ENCODE data around the gene ETNPPL.

The ETNPPL gene

GRCh38 chr4:108706289-108706688 is 56.6 kb downstream of the ETNPPL start:
- Histone ChIP-seq H2AFZ (ENCODE audit: low read length) (no peak overlapping the region), H3K36me3 (ENCODE audit: insufficient read depth, low read length) (no peaks in the 10 kb centered on the region), H3K4me1 (ENCODE audit: insufficient read depth, low read length, severe bottlenecking) (no peaks in the 10 kb centered on the region), H3K9me3 (ENCODE audit: low read length) (no peaks in the 10 kb centered on the region), H3F3A (ENCODE audit: insufficient read depth, low read length) (no peaks in the 10 kb centered on the region), H3K9me2 (ENCODE audit: low read depth, low read length) (no peaks in the 10 kb centered on the region), H3K79me2 (ENCODE audit: insufficient read depth, low read length) (no peaks in the 10 kb centered on the region), H3K27ac (ENCODE audit: low read depth, low read length, poor library complexity, severe bottlenecking) (no peak overlapping the region), H3K9ac (ENCODE audit: low read length) (no peak overlapping the region), H3K4me3 (ENCODE audit: low read depth, low read length, poor library complexity, severe bottlenecking) (no peak overlapping the region), H3K27me3 (ENCODE audit: insufficient read depth, low read length) (no peaks in the 10 kb centered on the region), H4K20me1 (ENCODE audit: insufficient read depth, low read length) (no peaks in the 10 kb centered on the region), H3K4me2 (ENCODE audit: low read length) (no peak overlapping the region)
- no peak for TF ChIP-seq CTCF (IDR thresholded peaks at IDR 0.05; ENCODE audit: low read length)
- no peak for TF ChIP-seq EZH2 (IDR thresholded peaks at IDR 0.05; ENCODE audit: borderline replicate concordance, low read length)

GRCh38 chr4:108703966-108704365 is 58.9 kb downstream of the ETNPPL start:
- TF ChIP-seq CTCF (IDR thresholded peaks at IDR 0.05; ENCODE audit: low read length) = no peak
- no peak for TF ChIP-seq EZH2 (IDR thresholded peaks at IDR 0.05; ENCODE audit: borderline replicate concordance, low read length)
- H3K4me2 ChIP-seq (ENCODE audit: low read length) = no peak overlapping the region
- H3K36me3 ChIP-seq (ENCODE audit: insufficient read depth, low read length) = no peaks in the 10 kb centered on the region
- H2AFZ ChIP-seq (ENCODE audit: low read length) = no peak overlapping the region
- H3F3A ChIP-seq (ENCODE audit: insufficient read depth, low read length) = no peaks in the 10 kb centered on the region
- no peaks in the 10 kb centered on the region for H3K4me1 ChIP-seq (ENCODE audit: insufficient read depth, low read length, severe bottlenecking)
- no peak overlapping the region for H3K27ac ChIP-seq (ENCODE audit: low read depth, low read length, poor library complexity, severe bottlenecking)
- H3K79me2 ChIP-seq (ENCODE audit: insufficient read depth, low read length) = no peaks in the 10 kb centered on the region
- no peak overlapping the region for H3K9ac ChIP-seq (ENCODE audit: low read length)
- H3K9me3 ChIP-seq (ENCODE audit: low read length) = no peaks in the 10 kb centered on the region
- no peak overlapping the region for H3K4me3 ChIP-seq (ENCODE audit: low read depth, low read length, poor library complexity, severe bottlenecking)
- no peaks in the 10 kb centered on the region for H3K9me2 ChIP-seq (ENCODE audit: low read depth, low read length)
- H4K20me1 ChIP-seq (ENCODE audit: insufficient read depth, low read length) = no peaks in the 10 kb centered on the region
- H3K27me3 ChIP-seq (ENCODE audit: insufficient read depth, low read length) = no peaks in the 10 kb centered on the region

- H2AFZ ChIP-seq (ENCODE audit: low read length) = no peak overlapping the region
- H3K27me3 ChIP-seq (ENCODE audit: insufficient read depth, low read length) = no peaks in the 10 kb centered on the region
- no peaks in the 10 kb centered on the region for H3F3A ChIP-seq (ENCODE audit: insufficient read depth, low read length)
Observed at GRCh38 chr4:108703370-108703769, 59.5 kb downstream of the ETNPPL start.

More at GRCh38 chr4:108703370-108703769, 59.5 kb downstream of the ETNPPL start:
- Histone ChIP-seq H3K9ac (ENCODE audit: low read length) (no peak overlapping the region), H3K27ac (ENCODE audit: low read depth, low read length, poor library complexity, severe bottlenecking) (no peak overlapping the region), H3K36me3 (ENCODE audit: insufficient read depth, low read length) (no peaks in the 10 kb centered on the region), H4K20me1 (ENCODE audit: insufficient read depth, low read length) (no peaks in the 10 kb centered on the region), H3K4me3 (ENCODE audit: low read depth, low read length, poor library complexity, severe bottlenecking) (no peak overlapping the region), H3K9me3 (ENCODE audit: low read length) (no peaks in the 10 kb centered on the region), H3K79me2 (ENCODE audit: insufficient read depth, low read length) (no peaks in the 10 kb centered on the region), H3K9me2 (ENCODE audit: low read depth, low read length) (no peaks in the 10 kb centered on the region), H3K4me1 (ENCODE audit: insufficient read depth, low read length, severe bottlenecking) (no peaks in the 10 kb centered on the region), H3K4me2 (ENCODE audit: low read length) (no peak overlapping the region)
- TF ChIP-seq EZH2 (IDR thresholded peaks at IDR 0.05; ENCODE audit: borderline replicate concordance, low read length) (no peak), CTCF (IDR thresholded peaks at IDR 0.05; ENCODE audit: low read length) (no peak)

Measured in OCI-LY1 (cell line).